Fibroblast of skin of abdomen (primary cell): ENCODE measurements around the gene INTS4.
"Not testable (repeated sequence)": the region's sequence is repeated elsewhere in the genome, so short reads cannot be mapped to it uniquely, and the experiment has no call there.

ENCODE experiments used
- DNase-seq: peaks from one replicate; pipeline ENCODE4 v3.0.0-alpha.2; 2013

Gene INTS4

GRCh38 chr11:77876045-77876444, 118.4 kb downstream of the INTS4 start:
- DNase-seq = no peak

- no peak for DNase-seq
Observed at GRCh38 chr11:77874206-77874605, 120.3 kb downstream of the INTS4 start.

- DNase-seq = no peak
Observed at GRCh38 chr11:77873345-77873744, 121.1 kb downstream of the INTS4 start.

GRCh38 chr11:77871855-77872254, 122.6 kb downstream of the INTS4 start:
- no peak for DNase-seq

GRCh38 chr11:77868744-77869143, 125.7 kb downstream of the INTS4 start:
- DNase-seq = no peak

DNA sequence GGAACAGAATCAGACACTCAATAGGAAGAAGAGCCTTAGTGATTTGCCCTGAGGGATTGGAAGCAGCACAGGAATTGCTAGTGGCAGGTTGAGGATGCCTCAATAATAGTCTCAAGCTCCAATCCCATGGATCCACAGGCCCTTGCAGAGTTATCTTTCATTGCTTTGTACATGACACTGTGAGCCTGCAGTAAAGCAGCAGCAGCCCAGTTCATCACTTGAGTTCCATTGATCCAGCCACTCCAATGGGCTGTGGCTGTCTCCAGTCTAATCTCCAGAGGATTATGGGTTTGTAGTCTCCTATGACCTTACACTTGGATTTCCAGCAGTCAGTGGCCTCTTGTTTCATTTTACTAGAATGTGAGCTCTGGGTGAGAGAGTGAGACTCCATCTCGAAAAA, 128.1 kb downstream of the INTS4 start:
- no peak for DNase-seq

DNA sequence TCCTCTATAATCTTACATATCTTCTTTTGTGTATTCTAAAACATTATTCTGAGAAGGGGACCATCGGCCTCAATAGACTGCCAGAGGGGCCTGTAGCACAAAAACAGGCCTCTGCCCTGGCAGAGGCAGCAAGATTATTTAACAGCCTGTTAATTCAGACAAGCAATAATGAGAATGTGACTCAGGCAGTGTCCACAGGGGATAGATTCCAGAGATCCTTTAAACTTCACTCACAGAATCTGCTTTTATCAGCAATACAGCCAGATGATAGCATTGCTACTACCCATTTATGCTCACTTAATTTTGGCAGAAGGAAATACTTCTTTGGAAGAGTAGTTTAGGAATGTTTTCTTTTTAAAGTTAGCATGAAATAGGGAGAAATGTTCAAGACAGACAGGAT, 128.7 kb downstream of the INTS4 start:
- peak; percentile 28 for DNase-seq

- DNase-seq = not testable (repeated sequence)
Observed at GRCh38 chr11:77861444-77861843, 133.0 kb downstream of the INTS4 start.

DNA sequence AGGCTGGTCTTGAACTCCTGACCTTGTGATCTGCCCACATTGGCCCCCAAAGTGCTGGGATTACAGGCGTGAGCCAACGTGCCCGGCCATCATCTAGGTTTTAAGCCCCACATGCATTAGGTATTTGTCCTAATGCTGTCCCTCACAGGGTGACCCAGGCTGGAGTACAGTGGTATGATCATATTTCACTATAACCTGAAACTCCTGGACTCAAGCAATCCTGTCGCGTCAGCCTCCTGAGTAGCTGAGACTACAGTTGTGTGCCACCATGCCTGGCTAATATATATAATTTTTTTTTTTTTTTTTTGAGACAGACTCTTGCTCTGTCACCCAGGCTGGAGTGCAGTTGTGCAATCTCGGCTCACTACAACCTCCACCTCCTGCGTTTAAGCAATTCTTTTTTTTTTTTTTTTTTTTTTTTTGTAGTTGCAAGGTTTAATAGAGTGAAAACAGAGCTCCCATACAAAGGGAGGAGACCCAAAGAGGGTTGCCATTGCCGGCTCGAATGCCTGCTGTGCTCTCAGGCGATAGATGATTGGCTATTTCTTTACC, 136.5 kb downstream of the INTS4 start:
- not testable (repeated sequence) for DNase-seq

DNA sequence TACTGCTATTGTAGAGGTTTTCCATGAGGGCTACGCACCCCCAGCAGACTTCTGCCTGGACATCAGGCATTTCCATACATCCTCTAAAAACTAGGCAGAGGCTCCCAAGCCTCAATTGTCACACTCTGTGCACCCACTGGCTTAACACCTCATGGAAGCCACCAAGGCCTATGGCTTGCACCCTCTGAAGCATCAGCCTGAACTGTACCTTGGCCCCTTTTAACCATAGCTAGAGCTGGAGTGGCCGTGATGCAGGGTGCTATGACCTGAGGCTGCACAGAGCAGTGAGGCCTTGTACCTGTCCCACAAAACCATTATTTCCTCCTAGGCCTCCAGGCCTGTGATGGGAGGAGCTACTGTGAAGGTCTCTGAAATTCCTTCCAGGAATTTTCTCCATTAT, 139.6 kb downstream of the INTS4 start:
- no peak for DNase-seq

DNA sequence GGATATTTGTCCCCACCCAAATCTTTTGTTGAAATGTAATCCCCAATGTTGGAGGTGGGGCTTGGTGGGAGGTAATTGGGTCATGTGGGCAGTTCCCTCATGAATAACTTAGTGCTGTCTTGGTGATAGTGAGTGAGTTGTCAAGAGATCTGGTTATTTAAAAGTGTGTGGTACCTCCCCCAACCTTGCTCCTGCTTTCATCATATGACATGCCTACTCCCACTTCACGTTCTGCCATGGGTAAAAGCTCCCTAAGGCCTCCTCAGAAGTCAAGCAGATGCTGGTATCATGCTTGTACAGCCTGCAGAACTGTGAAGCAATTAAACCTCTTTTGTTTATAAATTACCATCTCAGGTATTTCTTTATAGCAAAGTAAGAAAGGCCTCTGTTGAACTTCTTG, 143.0 kb downstream of the INTS4 start:
- DNase-seq = peak; percentile 17

GRCh38 chr11:77843700-77844099, 150.8 kb downstream of the INTS4 start:
- DNase-seq = not testable (repeated sequence)

DNA sequence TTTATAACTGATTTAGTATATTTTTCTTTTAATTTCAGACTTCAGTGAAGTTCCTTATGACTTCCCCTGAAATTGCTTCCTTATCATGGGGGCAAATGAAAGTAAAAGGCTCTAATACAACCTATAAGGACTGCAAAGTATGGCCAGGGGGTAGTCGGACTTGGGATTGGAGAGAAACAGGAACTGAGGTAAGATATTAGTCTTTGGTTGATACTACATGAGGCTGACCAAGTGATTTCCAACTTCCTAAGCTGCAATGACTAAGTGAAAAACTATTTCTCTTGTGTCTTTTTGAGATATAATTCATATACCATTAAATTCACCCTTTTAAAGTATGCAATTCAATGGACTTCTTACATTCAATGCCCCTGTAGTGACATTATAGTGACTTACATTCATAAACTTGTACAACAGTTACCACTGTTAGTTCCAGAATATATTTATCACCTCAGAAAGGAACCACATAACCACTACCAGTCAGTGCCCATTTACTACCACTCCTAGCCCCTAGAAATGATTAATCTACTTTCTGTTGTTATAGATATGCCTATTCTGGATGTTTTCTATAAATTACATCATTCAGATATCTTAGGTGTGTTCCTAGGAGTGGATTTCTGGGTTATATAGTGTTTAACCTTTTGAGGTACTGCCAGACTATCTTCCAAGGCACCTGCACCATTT, 151.9 kb downstream of the INTS4 start:
- peak; percentile 9 for DNase-seq

DNA sequence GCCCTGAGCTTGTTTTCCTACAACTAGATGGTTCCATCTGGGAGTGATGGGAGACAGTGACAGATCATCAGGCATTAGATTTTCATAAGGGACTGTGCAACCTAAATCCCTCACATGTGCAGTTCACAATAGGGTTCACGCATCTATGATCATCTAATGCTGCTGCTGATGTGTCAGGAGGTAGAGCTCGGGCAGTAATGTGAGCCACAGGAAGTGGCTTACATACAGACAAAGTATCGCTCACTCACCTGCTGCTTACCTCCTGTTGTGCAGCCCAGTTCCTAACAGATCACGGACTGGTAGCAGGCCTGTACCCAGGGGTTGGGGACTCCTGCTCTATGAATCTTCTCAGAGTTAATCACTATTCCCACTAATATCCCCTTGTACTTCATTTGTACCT, 161.2 kb downstream of the INTS4 start:
- no peak for DNase-seq

- no peak for DNase-seq
Observed at GRCh38 chr11:77828926-77829325, 165.5 kb downstream of the INTS4 start.
